Measurements from ENCODE around the gene MBD5.

GRCh38 chr2:148013876-148014275 is 7.0 kb upstream of the MBD5 start:
- TF ChIP-seq CTCF (conservative IDR thresholded peaks at IDR 0.05) (no peak), ZFX (IDR thresholded peaks at IDR 0.05) (no peak)
